ENCODE results near the gene ABCE1.

DNA sequence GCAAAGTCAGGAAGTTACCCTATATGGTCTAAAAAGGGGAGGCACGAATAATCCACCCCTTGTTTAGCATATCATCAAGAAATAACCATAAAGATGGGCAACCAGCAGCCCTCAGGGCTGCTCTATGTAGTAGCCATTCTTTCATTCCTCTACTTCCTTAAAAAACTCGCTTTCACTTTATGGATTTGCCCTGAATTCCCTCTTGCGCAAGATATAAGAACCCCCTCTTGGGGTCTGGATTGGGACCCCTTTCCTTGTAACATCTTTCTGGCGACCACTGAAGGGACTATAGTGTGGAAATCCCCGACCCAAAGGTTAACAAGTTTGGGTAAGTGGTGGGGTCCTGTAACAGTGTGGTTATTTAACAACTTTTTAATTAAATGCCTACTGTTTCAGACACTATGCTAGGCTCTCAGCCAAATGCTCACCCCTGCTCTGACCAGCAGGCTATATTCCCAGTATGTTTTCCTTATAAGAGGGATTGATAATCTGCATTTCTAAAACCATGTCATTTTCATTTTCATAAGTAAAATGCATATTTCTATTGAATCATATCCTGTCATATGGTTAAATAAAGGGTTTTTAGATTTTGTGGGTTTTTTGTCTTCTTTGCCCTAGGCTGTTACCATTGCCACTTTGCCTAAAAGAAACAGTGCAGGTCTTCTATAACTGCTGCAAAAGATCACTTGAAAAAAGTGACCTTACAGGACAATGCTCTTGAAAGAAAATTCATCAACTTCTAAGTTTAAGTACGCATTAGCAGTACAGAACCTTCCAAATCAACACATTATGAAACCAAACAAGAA is 41.6 kb upstream of the ABCE1 start:
- TF ChIP-seq, protein P1, sequence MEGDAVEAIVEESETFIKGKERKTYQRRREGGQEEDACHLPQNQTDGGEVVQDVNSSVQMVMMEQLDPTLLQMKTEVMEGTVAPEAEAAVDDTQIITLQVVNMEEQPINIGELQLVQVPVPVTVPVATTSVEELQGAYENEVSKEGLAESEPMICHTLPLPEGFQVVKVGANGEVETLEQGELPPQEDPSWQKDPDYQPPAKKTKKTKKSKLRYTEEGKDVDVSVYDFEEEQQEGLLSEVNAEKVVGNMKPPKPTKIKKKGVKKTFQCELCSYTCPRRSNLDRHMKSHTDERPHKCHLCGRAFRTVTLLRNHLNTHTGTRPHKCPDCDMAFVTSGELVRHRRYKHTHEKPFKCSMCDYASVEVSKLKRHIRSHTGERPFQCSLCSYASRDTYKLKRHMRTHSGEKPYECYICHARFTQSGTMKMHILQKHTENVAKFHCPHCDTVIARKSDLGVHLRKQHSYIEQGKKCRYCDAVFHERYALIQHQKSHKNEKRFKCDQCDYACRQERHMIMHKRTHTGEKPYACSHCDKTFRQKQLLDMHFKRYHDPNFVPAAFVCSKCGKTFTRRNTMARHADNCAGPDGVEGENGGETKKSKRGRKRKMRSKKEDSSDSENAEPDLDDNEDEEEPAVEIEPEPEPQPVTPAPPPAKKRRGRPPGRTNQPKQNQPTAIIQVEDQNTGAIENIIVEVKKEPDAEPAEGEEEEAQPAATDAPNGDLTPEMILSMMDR (IDR thresholded peaks at IDR 0.05): no peak
- no peak for TF ChIP-seq POLR2A (IDR thresholded peaks at IDR 0.05)

Data from testis (tissue), 2 donors.